HG02852 (cell line): ENCODE results near the gene KIN.
"Not testable (repeated sequence)": the region's sequence is repeated elsewhere in the genome, so short reads cannot be mapped to it uniquely, and the experiment has no call there.

ENCODE experiments used
- ATAC-seq: cut with Tn5 transposase; IDR thresholded peaks from one replicate; pipeline ENCODE4 v1.9.1; 2021; ENCODE audit warnings: mild to moderate bottlenecking, moderate library complexity; ENCODE audit not compliant: unreplicated experiment

KIN gene

GRCh38 chr10:7795605-7796004, 7.8 kb upstream of the KIN start:
- no peak for ATAC-seq

GRCh38 chr10:7794251-7795026, 6.6 kb upstream of the KIN start:
- ATAC-seq, result no peak

GRCh38 chr10:7792541-7792940, 4.7 kb upstream of the KIN start:
- no peak for ATAC-seq

- no peak for ATAC-seq
These were observed 1.6 kb upstream of the KIN start for GRCh38 chr10:7789390-7789789.

- peak; percentile 20 for ATAC-seq
These were observed 970 bp upstream of the KIN start for GRCh38 chr10:7788639-7789286.

DNA sequence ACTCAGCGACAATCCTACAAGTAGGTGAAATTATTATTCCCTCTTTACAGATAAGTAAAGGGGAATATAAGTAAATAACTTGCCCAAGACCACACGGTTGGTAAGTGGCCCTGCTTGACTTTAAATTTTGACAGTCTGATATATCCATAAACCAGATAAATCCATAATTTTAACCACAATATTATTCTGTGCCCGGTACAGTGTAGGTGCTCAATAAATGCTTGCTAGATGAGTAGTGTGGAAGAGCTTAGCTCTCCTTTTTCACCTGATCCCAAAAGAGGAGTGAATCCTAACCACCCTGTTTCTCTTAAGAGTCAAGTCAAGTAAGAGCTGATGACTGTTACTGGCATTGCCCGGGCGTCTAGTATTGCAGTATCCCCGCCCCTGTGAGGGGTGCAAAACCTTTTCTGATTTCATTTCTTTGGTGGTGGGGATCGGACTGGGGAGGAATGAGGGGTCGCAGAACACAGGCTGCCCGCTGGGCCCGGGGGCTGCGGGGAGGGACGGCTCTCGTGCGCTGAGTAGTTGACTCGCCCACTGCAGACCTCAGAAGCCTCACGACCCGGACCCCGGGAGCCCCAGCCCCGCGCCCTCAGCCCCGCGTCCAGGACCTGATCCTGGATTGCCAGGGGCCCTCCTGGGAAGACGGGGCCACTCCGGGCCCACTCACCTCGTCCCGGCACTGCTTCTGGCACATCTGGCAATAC, 490 bp downstream of the KIN start:
- ATAC-seq, result peak; percentile 11

GRCh38 chr10:7786430-7786829, 1.4 kb downstream of the KIN start:
- no peak for ATAC-seq

GRCh38 chr10:7782194-7782593, 5.6 kb downstream of the KIN start:
- ATAC-seq, result not testable (repeated sequence)

DNA sequence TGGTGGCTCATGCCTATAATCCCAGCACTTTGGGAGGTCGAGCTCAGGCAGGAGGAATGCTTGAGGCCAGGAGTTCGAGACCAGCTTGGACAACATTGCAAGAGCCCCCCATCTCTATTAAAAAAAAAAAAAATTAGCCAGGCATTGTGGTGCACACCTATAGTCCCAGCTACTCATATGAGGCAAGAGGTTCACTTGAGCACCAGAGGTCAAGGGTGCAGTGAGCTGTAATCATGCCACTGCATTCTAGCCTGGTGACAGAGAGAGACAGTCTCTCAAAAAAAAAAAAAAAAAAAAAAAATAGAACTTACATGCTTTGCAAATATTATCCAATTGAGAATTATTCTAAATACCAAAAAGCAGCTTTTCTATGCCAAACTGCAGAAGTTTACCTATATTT, 11.0 kb downstream of the KIN start:
- no peak for ATAC-seq

DNA sequence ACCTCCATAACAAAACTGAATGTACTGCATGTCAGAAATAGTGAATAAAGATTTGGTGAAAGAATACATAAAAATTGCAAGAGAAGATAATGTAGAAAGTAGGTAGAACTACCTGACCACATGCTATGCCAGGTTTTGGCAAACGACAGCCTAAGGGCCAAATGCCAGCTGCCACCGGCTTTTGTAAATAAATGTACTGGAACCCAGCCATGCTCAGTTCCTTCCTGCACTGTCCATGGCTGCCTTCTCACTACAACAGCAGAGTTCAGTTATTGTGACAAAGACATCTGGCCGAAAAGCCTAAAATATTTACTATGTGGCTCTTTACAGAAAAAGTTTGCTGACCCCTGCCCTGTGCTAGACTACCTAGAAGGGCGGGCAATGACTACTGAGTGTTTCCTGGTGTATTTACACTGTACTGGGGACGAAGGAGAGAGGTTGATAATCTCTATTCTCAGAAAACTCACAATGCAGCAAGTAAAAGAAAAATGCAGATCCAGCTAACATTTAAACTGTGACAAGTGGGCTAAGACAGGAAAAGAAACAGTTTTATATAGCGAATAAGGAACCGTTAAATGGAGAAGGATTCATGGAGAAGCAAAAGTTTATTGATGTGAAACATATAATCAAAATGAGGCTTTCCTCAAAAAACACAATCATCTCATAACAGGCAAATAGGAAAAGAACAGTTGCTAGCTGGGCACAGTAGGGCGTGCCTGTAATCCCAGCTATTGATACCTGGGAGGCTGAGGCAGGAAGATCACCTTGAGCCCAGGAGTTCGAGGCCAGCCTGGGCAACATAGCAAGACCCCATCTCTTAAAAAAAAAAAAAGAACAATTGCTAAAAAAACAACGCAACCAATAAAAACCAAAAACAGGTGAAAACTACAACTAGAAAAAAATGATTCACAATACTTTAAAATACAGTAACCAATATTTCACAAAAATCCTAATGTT, 13.7 kb downstream of the KIN start:
- no peak for ATAC-seq

DNA sequence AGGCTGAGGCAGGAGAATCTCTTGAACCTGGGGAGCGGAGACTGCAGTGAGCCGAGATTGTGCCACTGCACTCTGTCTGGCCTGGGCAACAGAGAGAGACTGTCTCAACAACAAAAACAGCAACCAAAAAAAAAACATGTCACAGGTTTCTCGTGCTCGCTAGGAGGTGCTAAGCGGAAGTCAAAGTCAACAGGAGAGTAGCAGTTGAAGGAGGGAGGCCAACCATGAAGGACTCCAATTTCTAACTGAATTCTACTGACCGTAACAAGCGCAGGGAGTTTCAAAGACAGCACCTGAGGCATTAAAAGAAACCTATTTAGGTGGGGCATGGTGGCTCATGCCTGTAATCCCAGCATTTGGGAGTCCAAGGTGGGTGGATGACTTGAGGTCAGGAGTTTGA, 19.4 kb downstream of the KIN start:
- ATAC-seq, result no peak

DNA sequence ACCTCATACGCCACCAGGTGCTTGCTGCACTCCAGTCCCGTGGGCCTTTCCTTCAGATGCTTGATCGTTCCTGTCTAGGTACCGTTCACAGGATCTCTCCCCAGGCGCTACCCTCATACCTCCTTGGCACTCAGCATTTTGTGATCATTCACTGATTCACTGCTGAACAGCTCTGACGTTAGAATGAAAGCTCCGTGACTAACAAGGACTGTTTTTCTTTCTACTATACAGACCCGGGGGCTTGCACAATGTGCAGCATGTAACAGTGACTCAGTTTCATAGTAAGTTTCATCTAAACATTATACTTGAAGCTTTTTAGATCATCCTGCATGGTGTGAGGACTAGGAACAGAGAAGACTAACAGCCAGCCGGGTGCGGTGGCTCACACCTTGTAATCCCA, 20.6 kb downstream of the KIN start:
- ATAC-seq, result no peak

- no peak for ATAC-seq
These were observed 21.6 kb downstream of the KIN start for GRCh38 chr10:7766241-7766640.

DNA sequence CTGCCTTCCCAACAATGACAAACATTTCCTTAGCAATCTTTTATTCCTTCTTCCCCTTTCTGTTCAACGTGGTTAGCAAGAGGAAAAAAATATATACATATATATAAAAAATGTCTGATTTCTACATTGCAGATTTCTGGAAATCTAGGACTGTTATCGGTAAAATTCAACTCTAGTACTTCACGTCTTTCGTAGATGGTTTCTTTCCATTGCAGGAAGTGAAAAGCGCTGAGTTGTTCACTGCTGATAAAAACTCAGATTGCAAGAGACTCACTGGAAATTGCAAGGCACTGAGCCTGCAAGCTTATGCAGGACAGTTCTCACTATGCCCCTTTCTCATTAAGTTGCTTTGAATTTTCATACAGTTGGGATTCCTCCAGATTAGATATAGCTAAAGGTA, 23.9 kb downstream of the KIN start:
- no peak for ATAC-seq

DNA sequence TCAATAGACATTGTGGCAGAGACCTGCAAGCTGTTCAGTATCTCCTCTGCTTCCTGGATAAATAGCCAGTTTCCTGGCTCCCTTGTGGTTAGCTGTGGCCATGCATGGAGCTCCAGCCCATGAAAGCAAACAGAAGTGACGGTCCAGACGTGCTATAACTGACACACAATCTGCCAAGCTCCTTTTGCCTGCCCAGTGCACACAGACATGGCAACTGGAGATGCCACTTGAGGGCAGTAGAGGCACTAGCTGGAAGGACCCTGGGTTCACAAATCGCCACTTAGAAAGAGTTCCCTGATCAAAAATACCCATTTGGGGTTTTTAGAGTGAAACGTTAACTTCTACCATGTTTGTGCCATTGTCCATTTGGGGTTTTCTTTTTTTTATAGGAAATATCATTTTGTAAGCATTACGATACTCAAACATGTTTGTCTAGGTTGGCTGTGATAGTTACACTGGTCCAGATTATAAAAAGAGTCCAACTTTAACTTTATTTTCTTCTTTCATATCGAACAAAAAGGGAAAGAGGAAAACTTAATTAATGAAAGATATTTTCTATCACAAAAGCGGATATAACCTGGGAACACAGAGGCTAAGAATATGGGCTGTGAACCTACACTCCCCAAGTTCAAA, 31.3 kb downstream of the KIN start:
- ATAC-seq, result no peak

DNA sequence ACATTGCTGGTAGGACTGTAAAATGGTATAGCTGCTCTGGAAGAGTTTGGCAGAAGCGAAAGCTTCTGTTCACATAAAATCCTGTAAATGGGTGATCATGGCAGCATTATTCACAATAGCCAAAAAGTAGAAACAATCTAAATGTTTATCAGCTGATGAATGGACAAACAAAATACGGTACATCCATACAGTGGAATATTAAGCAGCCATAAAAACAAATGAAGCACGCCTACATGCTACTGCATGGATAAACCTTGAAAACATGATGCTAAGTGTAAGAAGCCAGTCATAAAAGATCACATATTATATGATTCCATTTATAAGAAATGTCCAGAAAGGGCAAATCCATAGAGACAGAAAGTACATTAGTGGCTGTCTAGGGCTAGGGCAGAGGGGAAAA, 32.7 kb downstream of the KIN start:
- ATAC-seq, result no peak

- ATAC-seq, result no peak
These were observed 35.5 kb downstream of the KIN start for GRCh38 chr10:7752251-7752650.

DNA sequence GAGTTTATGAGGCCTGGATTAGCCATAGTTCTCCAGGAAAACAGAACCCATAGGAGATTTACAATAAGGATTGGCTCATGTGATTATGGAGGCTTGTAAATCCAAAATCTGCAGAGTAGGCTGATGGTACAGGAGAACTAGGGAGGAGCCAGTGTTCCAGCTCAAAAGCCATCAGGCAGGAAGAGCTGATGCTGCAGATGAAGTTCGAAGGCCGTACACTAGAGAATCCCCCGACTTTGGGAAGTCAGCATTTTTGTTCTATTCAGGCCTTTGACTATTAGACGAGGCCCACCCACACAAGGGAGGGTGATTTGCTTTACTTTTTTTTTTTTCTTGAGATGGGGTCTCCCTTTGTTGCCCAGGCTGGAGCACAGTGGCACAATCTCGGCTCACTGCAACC, 37.6 kb downstream of the KIN start:
- no peak for ATAC-seq

DNA sequence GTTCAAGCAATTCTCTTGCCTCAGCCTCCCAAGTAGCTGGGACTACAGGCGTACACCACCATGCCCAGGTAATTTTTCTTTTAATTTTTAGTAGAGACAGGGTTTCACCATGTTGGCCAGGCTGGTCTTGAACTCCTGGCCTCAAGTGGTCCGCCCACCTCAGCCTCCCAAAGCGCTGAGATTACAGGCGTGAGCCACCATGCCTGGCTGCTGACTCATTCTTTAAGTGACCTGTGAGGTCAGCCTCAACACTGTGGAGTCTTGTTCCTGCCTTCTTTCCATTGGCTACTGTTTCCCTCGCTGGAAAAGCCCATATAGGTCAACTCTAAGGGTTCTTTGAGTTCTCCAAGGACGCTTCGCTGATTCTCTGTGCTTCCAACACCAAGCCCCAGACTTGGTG, 39.2 kb downstream of the KIN start:
- ATAC-seq, result not testable (repeated sequence)

GRCh38 chr10:7744307-7744706, 43.5 kb downstream of the KIN start:
- no peak for ATAC-seq
